Transverse colon (tissue), 4 donors: Measurements from ENCODE around the gene TPM1. TPM values are rescaled to one million over a fixed set of nuclear protein-coding genes. Genes with fewer than 3 reads are reported as not detected.

Source experiments
- DNase-seq: peaks from one replicate; pipeline ENCODE4 v3.0.0-alpha.2; 2019
- H3K27ac ChIP-seq, 4 donors: fragments of 200-600 bp; sonication (generic); 2 replicates each; pipeline ENCODE4 v1.5.1; 2016 to 2018; ENCODE audit warnings: inconsistent platforms in 4 of 4
- H3K27me3 ChIP-seq: fragments of 200-600 bp; sonication (generic); 2 replicates; pipeline ENCODE4 v1.5.1; 2017; ENCODE audit warnings: inconsistent platforms
- H3K36me3 ChIP-seq, 4 donors: fragments of 200-600 bp; sonication (generic); 2 replicates each; pipeline ENCODE4 v1.5.1; 2017 to 2019; ENCODE audit warnings: inconsistent platforms in 4 of 4
- H3K4me1 ChIP-seq, 4 donors: fragments of 200-600 bp; sonication (generic); 2 replicates each; pipeline ENCODE4 v1.5.1; 2017 to 2020; ENCODE audit warnings: inconsistent platforms in 4 of 4
- H3K4me3 ChIP-seq, 4 donors: fragments of 200-600 bp; sonication (generic); 1 replicate in 1 of 4; 2 replicates in 3 of 4; pipeline versions ENCODE4 v1.5.1 to v1.6.1; 2017 to 2019; ENCODE audit warnings: inconsistent platforms in 4 of 4
- H3K9me3 ChIP-seq, 2 donors: fragments of 200-600 bp; sonication (generic); 2 replicates each; pipeline ENCODE4 v1.5.1; 2017 to 2019; ENCODE audit warnings: inconsistent platforms in 2 of 2
- CTCF ChIP-seq, 5 experiments: fragments of 200-600 bp in 3 of 5; fragments of 450-650 bp in 2 of 5; sonication (generic) in 3 of 5; IDR thresholded peaks; 1 replicate in 2 of 5; 2 replicates in 3 of 5; pipeline ENCODE4 v1.5.1; 2016 to 2017; ENCODE audit warnings: antibody characterized with exemption in 5 of 5, inconsistent platforms in 3 of 5, mild to moderate bottlenecking in 2 of 5, moderate library complexity in 1 of 5
- EP300 ChIP-seq: sonication (generic); formaldehyde crosslinking; IDR thresholded peaks from one replicate; pipeline ENCODE4 v1.6.1; 2017; ENCODE audit warnings: antibody characterized with exemption, low read depth
- POLR2A ChIP-seq: fragments of 450-650 bp; IDR thresholded peaks from one replicate; pipeline ENCODE4 v1.6.1; 2016; ENCODE audit warnings: antibody characterized with exemption, mild to moderate bottlenecking, moderate library complexity
- POLR2AphosphoS5 ChIP-seq, 3 donors: sonication (generic); formaldehyde crosslinking; IDR thresholded peaks; one replicate each; pipeline ENCODE4 v1.6.1; 2016; ENCODE audit warnings: antibody characterized with exemption in 3 of 3
- WGBS, 2 donors: methylation state at CpG; one replicate each; pipeline ENCODE4 v1.1.5; 2018; ENCODE audit warnings: low coverage in 1 of 2; 5-methylcytosine and 5-hydroxymethylcytosine counted together
- in situ Hi-C, 4 donors: fragments of 200-750 bp; cut with MboI; loops; one replicate each; pipeline versions ENCODE4 v1.15.0 to v1.15.1; 2017; ENCODE audit warnings: low sequenced_read_pairs in 3 of 4, low pct_ligation_motif_present in 1 of 4, low pct_unique_long_range_greater_than_20kb in 1 of 4
- intact Hi-C: fragments of 100-400 bp; cut with DNase I; formaldehyde crosslinking; loops from one replicate; pipeline ENCODE4 v1.15.1; 2023; ENCODE audit warnings: low total_unique reads
- total RNA-seq, 4 donors: library from RNA; depleted of rRNA; stranded (reverse); fragments of >200 nt; gene quantifications; one replicate each; pipeline ENCODE4 v1.1.0, GENCODE V29; 2016

Gene TPM1
- total RNA-seq, 4 donors from 2014 or later: 775 to 2,480 (median 1,140) TPM

- Histone ChIP-seq H3K36me3 (no peaks in the 10 kb centered on the region), H3K4me1 (peaks cover 0 to 3% (median 0%) of the 10 kb centered on the region in 4 donors), H3K4me3 (no peak overlapping the region), H3K27ac (no peak overlapping the region), H3K9me3 (no peaks in the 10 kb centered on the region), H3K27me3 (no peaks in the 10 kb centered on the region)
- in situ Hi-C loops (no loop called here), intact Hi-C loops (no loop called here)
- TF ChIP-seq POLR2AphosphoS5 (IDR thresholded peaks at IDR 0.05) (no peak), CTCF (IDR thresholded peaks at IDR 0.05) (no peak), EP300 (no peak), POLR2A (no peak)
- WGBS, 2 donors: 78 to 89% methylated on average over 3 to 6 of the region's 6 CpGs
- no peak for DNase-seq
Observed at GRCh38 chr15:63008333-63009049, 34.1 kb upstream of the TPM1 start.

GRCh38 chr15:63010386-63010785 lies 32.2 kb upstream of the TPM1 start:
- H3K4me1 ChIP-seq: peaks cover 0 to 3% (median 0%) of the 10 kb centered on the region in 4 donors
- H3K27me3 ChIP-seq: no peaks in the 10 kb centered on the region
- 53 to 79% methylated on average over 3 of the region's 3 CpGs for WGBS, 2 donors
- no peak for DNase-seq
- H3K36me3 ChIP-seq: no peaks in the 10 kb centered on the region
- TF ChIP-seq EP300 (no peak), CTCF (IDR thresholded peaks at IDR 0.05) (no peak), POLR2A (no peak), POLR2AphosphoS5 (IDR thresholded peaks at IDR 0.05) (no peak)
- no peaks in the 10 kb centered on the region for H3K9me3 ChIP-seq
- H3K4me3 ChIP-seq: no peak overlapping the region
- intact Hi-C loops: no loop called here
- no peak overlapping the region for H3K27ac ChIP-seq
- in situ Hi-C loops: no loop called here

GRCh38 chr15:63010920-63011693 lies 31.4 kb upstream of the TPM1 start:
- intact Hi-C loops (no loop called here), in situ Hi-C loops (no loop called here)
- no peak for DNase-seq
- Histone ChIP-seq H3K4me1 (peaks cover 0 to 3% (median 0%) of the 10 kb centered on the region in 4 donors), H3K36me3 (no peaks in the 10 kb centered on the region), H3K27ac (no peak overlapping the region), H3K4me3 (no peak overlapping the region), H3K27me3 (no peaks in the 10 kb centered on the region), H3K9me3 (no peaks in the 10 kb centered on the region)
- WGBS, 2 donors: 83 to 100% methylated on average over 2 to 7 of the region's 7 CpGs
- TF ChIP-seq EP300: no peak
- TF ChIP-seq CTCF (IDR thresholded peaks at IDR 0.05): no peak
- TF ChIP-seq POLR2AphosphoS5 (IDR thresholded peaks at IDR 0.05): no peak
- no peak for TF ChIP-seq POLR2A

GRCh38 chr15:63012444-63012843 lies 30.1 kb upstream of the TPM1 start:
- Histone ChIP-seq H3K9me3 (no peaks in the 10 kb centered on the region), H3K4me3 (no peak overlapping the region), H3K27me3 (no peaks in the 10 kb centered on the region), H3K4me1 (peaks cover 0 to 3% (median 0%) of the 10 kb centered on the region in 4 donors), H3K27ac (no peak overlapping the region), H3K36me3 (no peaks in the 10 kb centered on the region)
- no peak for DNase-seq
- 90% methylated on average over 6 of the region's 6 CpGs; no CpG with 5 or more reads in 1 of the 2 donors for WGBS, 2 donors
- TF ChIP-seq EP300 (no peak), POLR2A (no peak), CTCF (IDR thresholded peaks at IDR 0.05) (no peak), POLR2AphosphoS5 (IDR thresholded peaks at IDR 0.05) (no peak)
- in situ Hi-C loops: no loop called here
- intact Hi-C loops: no loop called here
